ENCODE data around the gene MED10.

DNA sequence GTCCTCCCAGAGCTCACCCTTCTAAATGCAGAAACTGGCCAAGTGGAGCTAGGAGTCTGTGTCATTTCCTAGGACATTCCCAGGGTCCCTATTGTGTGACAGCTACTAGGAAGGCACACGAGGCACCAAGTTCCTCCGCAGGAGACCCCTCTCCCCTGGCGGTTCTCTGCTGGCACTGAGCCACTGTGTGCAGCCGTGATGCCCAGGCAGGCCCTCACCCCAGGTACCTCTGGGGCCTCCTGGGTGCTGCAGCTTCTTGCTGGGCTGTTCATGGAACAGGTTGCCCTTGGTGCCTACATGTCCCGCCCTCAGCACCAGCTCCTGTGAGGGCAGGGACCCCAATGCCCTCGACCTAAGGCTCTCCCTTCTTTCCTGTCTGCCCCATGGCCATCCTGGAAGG is 23.1 kb downstream of the MED10 start:
- TF ChIP-seq CTCF (conservative IDR thresholded peaks at IDR 0.05) (no peak), EZH2 (IDR thresholded peaks at IDR 0.05; ENCODE audit: low read depth) (no peak)

Measured in PC-9 (cell line).